Fibroblast of the aortic adventitia (primary cell): Measurements from ENCODE around the gene ZBTB16. TPM values are rescaled to one million over a fixed set of nuclear protein-coding genes. Genes with fewer than 3 reads are reported as not detected.

Experiments
- DNase-seq: peaks from one replicate; pipeline ENCODE4 v3.0.0-alpha.2; 2010; ENCODE audit warnings: low read depth
- H3K4me3 ChIP-seq: 2 replicates; pipeline ENCODE4 v1.5.1; 2011; ENCODE audit warnings: low read depth, mild to moderate bottlenecking, control low read depth, low read length, moderate library complexity
- total RNA-seq: library from RNA; depleted of rRNA; stranded (reverse); fragments of >200 nt; gene quantifications from 2 replicates; pipeline ENCODE4 v1.2.3, GENCODE V29; 2012; ENCODE audit warnings: low replicate concordance
- TF ChIP-seq, protein P1 (sequence below): IDR thresholded peaks from 2 replicates; pipeline ENCODE4 v1.5.1; 2011; ENCODE audit warnings: mild to moderate bottlenecking, low read length, control low read depth, inconsistent platforms; ENCODE audit not compliant: insufficient read depth

Gene ZBTB16
- total RNA-seq, 1 donor: 0.27 TPM

DNA sequence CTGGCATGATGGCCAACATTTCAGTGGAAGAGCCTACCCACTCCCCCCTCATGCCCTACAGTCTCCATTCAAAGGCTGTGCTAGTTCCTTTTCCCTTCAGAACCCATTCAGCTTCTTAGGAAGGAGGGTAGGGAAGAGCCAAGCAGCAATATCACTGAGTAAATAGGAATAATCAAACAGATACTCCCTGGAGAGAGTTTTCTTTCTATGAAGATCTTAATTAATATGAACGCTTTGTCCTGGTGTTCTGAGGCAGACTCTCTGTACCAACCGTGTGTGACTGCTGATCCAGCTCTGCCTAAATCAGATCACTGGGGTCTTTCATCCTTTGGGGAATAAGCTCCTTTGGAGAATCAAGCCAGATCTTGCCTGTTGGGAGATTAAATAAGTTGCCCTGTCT is 161.5 kb downstream of the ZBTB16 start:
- H3K4me3 ChIP-seq: no peak overlapping the region
- TF ChIP-seq, protein P1, sequence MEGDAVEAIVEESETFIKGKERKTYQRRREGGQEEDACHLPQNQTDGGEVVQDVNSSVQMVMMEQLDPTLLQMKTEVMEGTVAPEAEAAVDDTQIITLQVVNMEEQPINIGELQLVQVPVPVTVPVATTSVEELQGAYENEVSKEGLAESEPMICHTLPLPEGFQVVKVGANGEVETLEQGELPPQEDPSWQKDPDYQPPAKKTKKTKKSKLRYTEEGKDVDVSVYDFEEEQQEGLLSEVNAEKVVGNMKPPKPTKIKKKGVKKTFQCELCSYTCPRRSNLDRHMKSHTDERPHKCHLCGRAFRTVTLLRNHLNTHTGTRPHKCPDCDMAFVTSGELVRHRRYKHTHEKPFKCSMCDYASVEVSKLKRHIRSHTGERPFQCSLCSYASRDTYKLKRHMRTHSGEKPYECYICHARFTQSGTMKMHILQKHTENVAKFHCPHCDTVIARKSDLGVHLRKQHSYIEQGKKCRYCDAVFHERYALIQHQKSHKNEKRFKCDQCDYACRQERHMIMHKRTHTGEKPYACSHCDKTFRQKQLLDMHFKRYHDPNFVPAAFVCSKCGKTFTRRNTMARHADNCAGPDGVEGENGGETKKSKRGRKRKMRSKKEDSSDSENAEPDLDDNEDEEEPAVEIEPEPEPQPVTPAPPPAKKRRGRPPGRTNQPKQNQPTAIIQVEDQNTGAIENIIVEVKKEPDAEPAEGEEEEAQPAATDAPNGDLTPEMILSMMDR: no peak
- DNase-seq: no peak

DNA sequence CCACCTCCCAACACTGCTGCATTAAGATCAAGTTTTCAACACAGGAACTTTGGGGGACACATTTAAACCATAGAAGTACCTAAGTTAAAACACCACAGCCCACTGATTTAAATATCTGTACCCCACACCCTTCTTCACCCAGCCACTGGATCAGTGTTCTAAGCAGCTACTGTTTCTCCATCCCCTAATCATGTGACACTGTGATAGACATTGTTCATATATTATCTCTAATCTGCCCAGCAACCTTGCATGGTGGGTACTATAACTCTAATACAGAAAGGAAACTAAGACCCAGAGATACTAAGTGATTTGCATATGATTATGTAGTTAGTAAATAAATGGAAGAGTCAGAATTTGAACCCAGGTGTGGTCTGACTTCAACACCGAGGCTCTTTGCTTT is 166.2 kb downstream of the ZBTB16 start:
- no peak overlapping the region for H3K4me3 ChIP-seq
- no peak for DNase-seq
- TF ChIP-seq, protein P1: no peak

DNA sequence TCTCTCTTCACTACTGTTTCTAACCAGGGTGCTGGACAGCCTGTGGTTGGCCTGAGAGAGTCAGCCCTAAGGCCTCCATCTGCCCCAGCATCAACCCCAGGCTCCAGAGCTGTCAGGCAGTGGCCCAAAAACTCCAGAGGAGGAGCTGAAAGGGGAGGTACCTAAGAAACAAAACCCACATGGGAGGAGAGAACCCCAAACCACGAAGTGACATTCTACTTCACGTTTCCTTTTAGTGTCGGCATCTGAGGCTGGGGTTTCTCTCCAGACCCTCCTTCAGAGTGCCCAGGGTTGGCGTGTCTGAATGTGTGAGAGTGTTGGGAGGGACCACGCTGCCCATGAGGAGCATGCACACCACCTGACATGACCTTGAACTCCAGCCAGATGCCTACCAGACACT is 166.8 kb downstream of the ZBTB16 start:
- TF ChIP-seq, protein P1: no peak
- DNase-seq: no peak
- H3K4me3 ChIP-seq: no peak overlapping the region

DNA sequence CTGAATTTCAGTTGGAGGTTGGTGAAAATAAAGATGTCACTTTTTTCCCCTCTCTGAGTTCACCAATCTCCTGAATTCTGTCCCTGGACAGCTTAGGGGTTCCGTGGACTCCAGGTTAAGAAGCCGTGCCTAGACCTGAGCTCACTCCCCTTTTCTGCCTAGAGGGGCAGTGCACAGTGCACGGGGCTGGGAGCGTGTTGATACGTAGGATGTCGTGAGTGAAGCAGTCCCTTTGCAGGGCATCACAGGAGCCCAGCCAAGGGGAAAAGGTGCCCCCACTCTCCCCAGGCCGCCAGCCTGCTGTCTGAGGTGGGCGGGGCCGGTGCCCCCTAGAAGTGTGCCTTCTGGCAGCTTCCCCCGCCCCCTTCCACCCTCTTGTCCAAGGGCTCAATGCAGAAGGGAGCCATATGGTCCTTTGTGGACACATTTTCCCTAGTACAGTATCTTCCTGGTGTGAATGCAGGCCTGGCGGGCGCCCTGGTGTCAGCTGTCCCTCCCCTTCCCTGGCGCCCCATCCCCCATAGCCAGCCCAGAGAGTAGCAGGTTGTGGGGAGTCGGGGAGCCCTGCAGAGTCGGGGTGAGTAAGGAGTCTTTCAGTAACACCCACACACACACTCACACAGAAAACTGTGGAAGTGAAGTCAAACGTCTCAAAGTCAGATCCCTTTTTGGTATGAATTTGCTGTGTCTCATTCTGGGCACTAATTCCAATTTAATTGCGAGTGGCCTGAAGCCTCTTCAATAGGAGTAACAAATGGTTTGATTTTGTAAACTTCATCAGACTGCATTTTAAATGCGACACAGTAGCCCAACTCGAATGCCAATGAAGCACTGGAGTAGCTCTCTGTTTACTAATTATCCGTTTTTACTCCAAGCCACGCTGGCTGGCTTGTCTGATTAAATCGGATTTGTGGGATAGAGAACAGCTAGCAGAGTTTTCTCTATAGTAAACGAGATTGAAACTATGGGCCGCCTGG is 169.2 kb downstream of the ZBTB16 start:
- no peak overlapping the region for H3K4me3 ChIP-seq
- TF ChIP-seq, protein P1: no peak
- DNase-seq: no peak

DNA sequence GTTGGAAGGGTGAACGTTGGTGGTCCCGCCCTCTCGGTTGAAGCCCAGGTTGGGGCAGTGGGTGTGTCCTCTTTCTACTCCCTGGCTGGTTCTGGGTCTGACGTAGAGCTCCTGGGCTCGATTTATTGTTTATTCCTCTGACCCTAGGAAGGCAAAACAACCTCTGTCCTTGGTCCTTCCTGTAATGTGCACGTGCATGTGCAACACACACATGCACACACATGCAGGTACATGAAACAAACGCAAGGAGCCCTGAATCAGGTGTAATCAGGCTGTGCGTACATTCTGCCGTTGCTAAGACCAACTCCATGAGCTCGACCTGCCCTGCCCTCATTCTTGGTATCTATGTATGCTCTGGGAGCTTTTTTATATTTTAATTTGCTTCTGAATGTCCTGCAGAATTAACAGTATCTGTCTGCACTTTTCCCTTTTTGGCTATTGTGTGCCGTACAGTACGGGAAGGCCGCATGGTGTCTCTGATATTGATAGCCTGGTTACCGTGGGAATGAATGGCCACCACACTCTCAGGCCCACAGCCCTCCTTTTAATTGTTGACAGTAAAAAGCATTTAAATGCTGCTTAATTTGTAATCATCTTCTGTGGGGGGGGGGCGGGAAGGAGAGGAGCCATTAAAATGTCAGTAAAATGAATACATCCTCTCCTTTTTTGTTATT is 170.7 kb downstream of the ZBTB16 start:
- TF ChIP-seq, protein P1: no peak
- DNase-seq: no peak

DNA sequence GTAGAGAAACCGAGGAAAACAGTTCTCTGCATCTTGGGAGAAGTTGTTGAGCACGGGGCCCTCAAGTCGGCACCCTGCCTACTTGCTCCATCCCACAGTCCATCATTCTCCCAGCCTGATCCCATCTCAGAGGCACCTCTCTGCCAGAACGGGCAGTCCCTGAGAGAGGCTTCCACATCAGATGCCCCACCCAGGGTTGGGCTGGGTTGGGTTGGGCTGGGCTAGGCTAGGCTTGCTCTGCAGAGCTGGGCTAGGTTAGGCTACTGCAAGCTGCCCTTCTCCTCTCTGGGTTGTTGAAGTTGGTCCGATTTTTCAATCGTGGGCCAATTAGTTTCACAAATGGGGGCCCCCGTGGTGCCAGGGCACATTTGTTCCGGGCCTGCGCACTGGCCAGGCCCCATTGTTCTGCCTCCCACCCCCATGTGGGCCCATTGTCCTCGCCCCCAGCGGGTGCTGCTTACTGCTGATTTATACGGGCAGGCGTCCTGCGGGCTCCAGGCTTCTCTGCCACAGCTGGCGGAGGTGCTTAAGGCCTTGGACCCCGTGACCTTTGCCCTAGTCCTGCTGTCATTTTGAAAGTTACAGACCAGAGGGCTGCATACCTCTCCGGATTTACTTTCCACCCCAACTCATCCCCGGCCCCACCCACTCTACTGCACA is 173.0 kb downstream of the ZBTB16 start:
- no peak overlapping the region for H3K4me3 ChIP-seq
- no peak for DNase-seq
- TF ChIP-seq, protein P1: no peak

More for the DNA sequence above, 170.7 kb downstream of the ZBTB16 start:
- no peak overlapping the region for H3K4me3 ChIP-seq
